Dendritic cell treated with granulocyte-macrophage colony-stimulating factor and Interleukin-4, amounts not matched to agents 40 ng/mL and 50 ng/mL, for 4 days (primary cell): ENCODE measurements around the gene LGR6.
"Not testable (repeated sequence)": the region's sequence is repeated elsewhere in the genome, so short reads cannot be mapped to it uniquely, and the experiment has no call there.

Experiments used
- H3K27ac Mint-ChIP-seq: one replicate; pipeline ENCODE4 v1.8.0; 2022; ENCODE audit warnings: mild to moderate bottlenecking, mixed read lengths
- H3K27me3 Mint-ChIP-seq: one replicate; pipeline ENCODE4 v1.8.0; 2022; ENCODE audit warnings: mild to moderate bottlenecking, mixed read lengths
- H3K36me3 Mint-ChIP-seq: one replicate; pipeline ENCODE4 v1.8.0; 2022; ENCODE audit warnings: low read depth, mixed read lengths
- H3K4me1 Mint-ChIP-seq: one replicate; pipeline ENCODE4 v1.8.0; 2022; ENCODE audit warnings: low read depth, mixed read lengths
- H3K4me3 Mint-ChIP-seq: one replicate; pipeline ENCODE4 v1.8.0; 2022; ENCODE audit warnings: mild to moderate bottlenecking, moderate library complexity, mixed read lengths
- H3K9me3 Mint-ChIP-seq: one replicate; pipeline ENCODE4 v1.8.0; 2022; ENCODE audit warnings: mixed read lengths
- intact Hi-C: fragments of 100-400 bp; cut with micrococcal nuclease; formaldehyde crosslinking; loops from one replicate; pipeline ENCODE4 v1.15.0; 2022

The LGR6 gene

GRCh38 chr1:202247837-202248795 is 54.5 kb downstream of the LGR6 start:
- H3K36me3 Mint-ChIP-seq: no peaks in the 10 kb centered on the region
- no peak overlapping the region for H3K4me3 Mint-ChIP-seq
- intact Hi-C loops: no loop called here
- H3K9me3 Mint-ChIP-seq: no peaks in the 10 kb centered on the region
- H3K4me1 Mint-ChIP-seq: peaks cover 17% of the 10 kb centered on the region
- no peak overlapping the region for H3K27ac Mint-ChIP-seq
- H3K27me3 Mint-ChIP-seq: peaks cover 28% of the 10 kb centered on the region

DNA sequence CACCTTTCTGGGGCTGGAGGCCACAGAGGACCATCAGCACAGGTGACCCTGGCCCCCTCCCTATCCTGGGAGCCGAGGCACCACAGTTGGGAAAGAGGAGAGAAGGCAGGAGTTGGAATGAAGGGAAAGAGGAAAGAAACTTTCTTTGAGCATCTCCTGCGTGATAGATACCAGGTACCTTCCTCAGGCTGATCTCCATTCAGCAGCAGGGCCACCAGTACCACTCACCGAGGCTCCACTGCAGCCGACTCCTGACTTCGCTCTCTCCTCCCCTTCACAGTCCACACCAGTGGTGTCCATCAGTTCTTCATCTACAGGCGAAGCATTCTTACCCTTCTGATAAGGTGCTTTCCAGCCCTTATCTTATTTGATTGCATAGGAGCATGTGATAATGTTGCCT is 55.3 kb downstream of the LGR6 start:
- Mint-ChIP-seq H3K9me3 (no peaks in the 10 kb centered on the region), H3K36me3 (no peaks in the 10 kb centered on the region), H3K4me1 (peaks cover 17% of the 10 kb centered on the region), H3K4me3 (no peak overlapping the region), H3K27me3 (peaks cover 28% of the 10 kb centered on the region), H3K27ac (no peak overlapping the region)
- intact Hi-C loops: no loop called here

- Mint-ChIP-seq H3K27me3 (peaks cover 28% of the 10 kb centered on the region), H3K4me1 (peaks cover 17% of the 10 kb centered on the region), H3K4me3 (no peak overlapping the region), H3K9me3 (no peaks in the 10 kb centered on the region), H3K27ac (no peak overlapping the region), H3K36me3 (no peaks in the 10 kb centered on the region)
- intact Hi-C loops: no loop called here
Observed at GRCh38 chr1:202249436-202249835, 55.8 kb downstream of the LGR6 start.

DNA sequence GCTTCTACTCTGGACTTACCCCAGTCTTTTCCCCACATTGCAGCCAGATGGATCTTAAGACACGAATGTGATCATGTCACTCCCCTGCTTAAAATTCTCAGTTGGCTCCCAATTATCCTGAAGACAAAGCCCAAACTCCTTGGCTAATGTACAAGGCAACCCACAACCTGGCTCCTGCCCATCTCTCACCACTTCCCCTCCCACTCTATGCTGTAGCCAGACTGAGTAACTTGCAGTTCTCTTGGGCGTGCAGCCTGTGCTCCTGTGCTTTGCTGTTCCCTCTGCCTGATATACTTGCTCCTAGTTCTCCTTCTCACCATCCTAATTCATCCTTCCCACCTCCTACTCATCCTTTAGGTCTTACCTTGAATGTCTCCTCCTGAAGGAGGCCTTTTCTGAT is 56.2 kb downstream of the LGR6 start:
- H3K9me3 Mint-ChIP-seq: no peaks in the 10 kb centered on the region
- intact Hi-C loops: no loop called here
- no peak overlapping the region for H3K4me3 Mint-ChIP-seq

DNA sequence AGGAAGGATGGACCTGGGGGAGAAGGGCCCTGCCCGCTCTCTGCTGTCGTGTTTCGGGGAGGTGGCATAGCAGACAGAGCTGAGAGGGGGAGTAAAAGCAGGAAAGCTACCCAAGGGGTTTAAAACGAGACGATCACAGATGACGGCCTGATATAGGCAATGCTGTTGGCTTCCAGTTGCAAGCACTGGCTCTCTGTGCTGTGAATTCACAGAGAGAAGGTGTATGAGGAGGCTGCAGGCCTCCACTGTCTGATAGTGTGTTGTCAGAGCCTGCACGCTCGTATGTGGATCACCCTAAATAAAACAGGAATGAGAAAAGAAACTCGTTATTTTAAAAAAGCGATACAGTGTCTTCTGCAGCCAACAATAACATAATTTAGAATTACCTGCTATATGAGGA is 57.4 kb downstream of the LGR6 start:
- intact Hi-C loops: no loop called here
- H3K9me3 Mint-ChIP-seq: no peaks in the 10 kb centered on the region
- peaks cover 17% of the 10 kb centered on the region for H3K4me1 Mint-ChIP-seq
- peaks cover 32% of the 10 kb centered on the region for H3K27me3 Mint-ChIP-seq
- no peak overlapping the region for H3K4me3 Mint-ChIP-seq
- no peaks in the 10 kb centered on the region for H3K36me3 Mint-ChIP-seq
- no peak overlapping the region for H3K27ac Mint-ChIP-seq

More for the DNA sequence above, 56.2 kb downstream of the LGR6 start:
- H3K27ac Mint-ChIP-seq: no peak overlapping the region
- peaks cover 17% of the 10 kb centered on the region for H3K4me1 Mint-ChIP-seq
- no peaks in the 10 kb centered on the region for H3K36me3 Mint-ChIP-seq
- peaks cover 31% of the 10 kb centered on the region for H3K27me3 Mint-ChIP-seq

GRCh38 chr1:202251424-202252256 is 58.0 kb downstream of the LGR6 start:
- H3K9me3 Mint-ChIP-seq: no peaks in the 10 kb centered on the region
- H3K36me3 Mint-ChIP-seq: no peaks in the 10 kb centered on the region
- intact Hi-C loops: no loop called here

DNA sequence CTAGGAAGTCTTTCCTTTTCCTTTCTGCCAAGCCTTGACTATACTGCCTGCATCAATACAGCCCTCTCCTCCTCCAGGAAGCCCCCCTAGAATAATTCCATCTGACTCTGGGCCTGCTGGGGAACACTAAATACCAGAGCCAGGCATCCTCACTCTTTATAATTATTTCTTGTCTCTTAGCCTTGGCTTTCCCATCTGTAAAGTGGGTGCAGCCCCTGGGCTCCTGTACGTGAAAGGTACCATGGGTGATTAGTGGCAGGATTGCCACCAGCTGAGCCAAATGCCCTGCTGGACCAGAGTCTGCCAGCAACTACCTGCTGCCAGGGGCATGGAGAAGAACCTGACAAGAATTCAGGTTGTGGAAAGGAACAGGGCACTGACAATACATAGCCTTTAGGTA is 58.7 kb downstream of the LGR6 start:
- Mint-ChIP-seq H3K27me3 (peaks cover 32% of the 10 kb centered on the region), H3K4me1 (peaks cover 17% of the 10 kb centered on the region), H3K27ac (no peak overlapping the region), H3K36me3 (no peaks in the 10 kb centered on the region), H3K4me3 (no peak overlapping the region), H3K9me3 (no peaks in the 10 kb centered on the region)
- intact Hi-C loops: no loop called here

More at GRCh38 chr1:202251424-202252256, 58.0 kb downstream of the LGR6 start:
- H3K4me1 Mint-ChIP-seq: peaks cover 17% of the 10 kb centered on the region
- no peak overlapping the region for H3K27ac Mint-ChIP-seq
- peaks cover 32% of the 10 kb centered on the region for H3K27me3 Mint-ChIP-seq
- no peak overlapping the region for H3K4me3 Mint-ChIP-seq

DNA sequence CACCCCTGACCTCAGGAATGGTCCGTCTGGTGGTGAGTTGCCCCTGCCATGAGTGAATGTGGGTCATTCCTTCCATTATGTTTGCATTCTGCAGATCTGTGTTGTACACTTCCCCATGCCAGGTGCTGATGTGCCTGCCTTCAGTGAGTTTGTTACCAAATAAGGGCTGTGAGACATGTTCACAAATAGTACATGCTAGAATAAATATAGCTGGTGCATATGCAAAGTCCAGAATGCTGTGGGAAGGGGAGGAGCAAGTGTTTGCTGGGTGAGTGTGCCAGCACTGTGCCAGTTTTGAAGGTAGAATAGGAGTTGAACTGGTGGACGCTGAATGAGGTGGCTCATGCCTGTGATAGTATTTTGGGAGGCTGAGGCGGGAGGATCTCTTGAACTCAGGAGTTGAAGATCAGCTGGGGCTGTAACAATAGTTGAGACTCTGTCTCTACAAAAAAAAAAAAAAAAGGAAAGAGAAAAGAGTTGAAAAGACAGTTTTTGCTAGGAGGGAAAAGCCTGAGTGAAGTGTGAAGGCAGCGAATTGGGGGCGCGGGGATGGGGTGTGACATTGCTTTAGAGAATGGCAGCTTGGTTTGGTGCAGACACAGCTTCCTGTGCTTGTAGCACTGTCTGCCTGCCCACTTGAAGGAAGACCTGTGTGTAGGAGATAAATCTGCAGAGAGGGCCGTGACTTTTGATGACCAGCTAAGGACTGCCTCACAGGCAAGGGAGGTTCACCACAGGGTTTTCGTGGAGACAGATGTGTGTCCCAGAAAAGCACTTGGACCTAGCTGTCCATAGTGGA is 61.1 kb downstream of the LGR6 start:
- Mint-ChIP-seq H3K9me3 (no peaks in the 10 kb centered on the region), H3K4me1 (peaks cover 6% of the 10 kb centered on the region), H3K36me3 (no peaks in the 10 kb centered on the region), H3K27ac (no peak overlapping the region), H3K4me3 (no peak overlapping the region), H3K27me3 (peaks cover 24% of the 10 kb centered on the region)
- intact Hi-C loops: no loop called here

GRCh38 chr1:202255343-202255742 is 61.7 kb downstream of the LGR6 start:
- no peaks in the 10 kb centered on the region for H3K9me3 Mint-ChIP-seq
- intact Hi-C loops: no loop called here
- H3K27ac Mint-ChIP-seq: no peak overlapping the region
- no peaks in the 10 kb centered on the region for H3K36me3 Mint-ChIP-seq
- no peaks in the 10 kb centered on the region for H3K4me1 Mint-ChIP-seq
- no peak overlapping the region for H3K4me3 Mint-ChIP-seq
- H3K27me3 Mint-ChIP-seq: peaks cover 25% of the 10 kb centered on the region

GRCh38 chr1:202259705-202260104 is 66.1 kb downstream of the LGR6 start:
- Mint-ChIP-seq H3K27me3 (peaks cover 31% of the 10 kb centered on the region), H3K27ac (no peak overlapping the region)
- intact Hi-C loops: no loop called here

GRCh38 chr1:202261209-202261958 is 67.8 kb downstream of the LGR6 start:
- intact Hi-C loops, H3K36me3 Mint-ChIP-seq, H3K4me1 Mint-ChIP-seq, H3K9me3 Mint-ChIP-seq, H3K27ac Mint-ChIP-seq, H3K4me3 Mint-ChIP-seq: not testable (repeated sequence)
- H3K27me3 Mint-ChIP-seq: peaks cover 44% of the 10 kb centered on the region

More at GRCh38 chr1:202259705-202260104, 66.1 kb downstream of the LGR6 start:
- Mint-ChIP-seq H3K4me3 (no peak overlapping the region), H3K36me3 (no peaks in the 10 kb centered on the region), H3K9me3 (no peaks in the 10 kb centered on the region), H3K4me1 (no peaks in the 10 kb centered on the region)

GRCh38 chr1:202263628-202264027 is 70.0 kb downstream of the LGR6 start:
- H3K36me3 Mint-ChIP-seq: no peaks in the 10 kb centered on the region
- no peaks in the 10 kb centered on the region for H3K4me1 Mint-ChIP-seq
- intact Hi-C loops: no loop called here
- no peak overlapping the region for H3K27ac Mint-ChIP-seq
- peaks cover 51% of the 10 kb centered on the region for H3K27me3 Mint-ChIP-seq
- H3K9me3 Mint-ChIP-seq: no peaks in the 10 kb centered on the region
- no peak overlapping the region for H3K4me3 Mint-ChIP-seq

- Mint-ChIP-seq H3K27me3 (peaks cover 54% of the 10 kb centered on the region), H3K4me3 (no peak overlapping the region), H3K36me3 (no peaks in the 10 kb centered on the region), H3K27ac (no peak overlapping the region), H3K9me3 (no peaks in the 10 kb centered on the region), H3K4me1 (no peaks in the 10 kb centered on the region)
- intact Hi-C loops: no loop called here
Observed at GRCh38 chr1:202264300-202264699, 70.7 kb downstream of the LGR6 start.
